ENCODE measurements around the gene MED27. TPM values are rescaled to one million over a fixed set of nuclear protein-coding genes. Genes with fewer than 3 reads are reported as not detected.

Gene MED27
- total RNA-seq, 1 donor from 2014 or later = 15.7 TPM

DNA sequence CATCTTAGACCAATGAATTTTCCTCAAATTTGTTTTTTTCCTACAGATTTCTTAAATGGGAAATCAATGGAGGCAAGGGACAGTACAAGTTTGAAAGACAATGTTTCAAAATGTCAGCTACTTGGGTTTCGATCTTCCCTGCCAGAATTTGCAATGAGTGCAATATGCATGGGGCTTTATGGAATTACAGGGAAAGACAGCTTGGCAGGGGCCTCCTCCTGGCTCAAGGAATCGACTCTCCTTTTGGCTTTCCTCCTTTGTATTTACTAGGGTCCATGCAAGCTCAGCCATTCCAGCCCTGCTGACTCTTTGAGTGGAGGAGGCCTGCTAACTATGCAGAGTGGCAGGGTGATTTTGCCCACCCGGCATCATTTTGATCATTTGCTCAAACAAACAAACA, 63.2 kb downstream of the MED27 start:
- intact Hi-C loops (cut with DNase I) = no loop called here
- ATAC-seq (no peak), DNase-seq (no peak)
- TF ChIP-seq, protein P1, sequence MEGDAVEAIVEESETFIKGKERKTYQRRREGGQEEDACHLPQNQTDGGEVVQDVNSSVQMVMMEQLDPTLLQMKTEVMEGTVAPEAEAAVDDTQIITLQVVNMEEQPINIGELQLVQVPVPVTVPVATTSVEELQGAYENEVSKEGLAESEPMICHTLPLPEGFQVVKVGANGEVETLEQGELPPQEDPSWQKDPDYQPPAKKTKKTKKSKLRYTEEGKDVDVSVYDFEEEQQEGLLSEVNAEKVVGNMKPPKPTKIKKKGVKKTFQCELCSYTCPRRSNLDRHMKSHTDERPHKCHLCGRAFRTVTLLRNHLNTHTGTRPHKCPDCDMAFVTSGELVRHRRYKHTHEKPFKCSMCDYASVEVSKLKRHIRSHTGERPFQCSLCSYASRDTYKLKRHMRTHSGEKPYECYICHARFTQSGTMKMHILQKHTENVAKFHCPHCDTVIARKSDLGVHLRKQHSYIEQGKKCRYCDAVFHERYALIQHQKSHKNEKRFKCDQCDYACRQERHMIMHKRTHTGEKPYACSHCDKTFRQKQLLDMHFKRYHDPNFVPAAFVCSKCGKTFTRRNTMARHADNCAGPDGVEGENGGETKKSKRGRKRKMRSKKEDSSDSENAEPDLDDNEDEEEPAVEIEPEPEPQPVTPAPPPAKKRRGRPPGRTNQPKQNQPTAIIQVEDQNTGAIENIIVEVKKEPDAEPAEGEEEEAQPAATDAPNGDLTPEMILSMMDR (IDR thresholded peaks at IDR 0.05) = no peak
- Histone ChIP-seq H3K27me3 (ENCODE audit: low read depth) (no peaks in the 10 kb centered on the region), H3K36me3 (peaks cover 11% of the 10 kb centered on the region), H3K27ac (no peak overlapping the region), H3K4me1 (no peaks in the 10 kb centered on the region), H3K9me3 (no peaks in the 10 kb centered on the region), H3K4me3 (no peak overlapping the region)

DNA sequence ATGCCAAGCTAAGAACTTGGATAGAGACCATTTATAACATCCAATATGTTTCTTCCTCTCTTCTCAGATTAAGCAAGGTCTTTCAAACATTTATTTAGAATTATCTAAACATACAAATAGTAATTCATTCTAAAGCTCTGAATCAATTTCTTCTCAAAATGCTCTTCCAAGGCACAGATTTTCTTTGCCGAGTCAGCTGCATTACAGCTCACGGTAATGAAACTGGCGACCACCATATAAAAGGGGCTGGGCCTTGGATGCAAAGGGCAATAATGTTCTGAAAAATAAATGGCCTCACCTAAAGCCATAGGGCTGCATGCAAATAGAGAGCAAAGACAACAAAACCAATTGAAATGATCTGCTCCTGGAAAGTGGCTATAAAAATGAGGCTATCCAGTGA, 63.8 kb downstream of the MED27 start:
- TF ChIP-seq, protein P1 (IDR thresholded peaks at IDR 0.05) = no peak
- no peaks in the 10 kb centered on the region for H3K4me1 ChIP-seq
- peaks cover 11% of the 10 kb centered on the region for H3K36me3 ChIP-seq
- no peak for DNase-seq
- H3K9me3 ChIP-seq = no peaks in the 10 kb centered on the region
- H3K4me3 ChIP-seq = no peak overlapping the region
- no peaks in the 10 kb centered on the region for H3K27me3 ChIP-seq (ENCODE audit: low read depth)
- intact Hi-C loops (cut with DNase I) = no loop called here
- no peak for ATAC-seq
- H3K27ac ChIP-seq = no peak overlapping the region

DNA sequence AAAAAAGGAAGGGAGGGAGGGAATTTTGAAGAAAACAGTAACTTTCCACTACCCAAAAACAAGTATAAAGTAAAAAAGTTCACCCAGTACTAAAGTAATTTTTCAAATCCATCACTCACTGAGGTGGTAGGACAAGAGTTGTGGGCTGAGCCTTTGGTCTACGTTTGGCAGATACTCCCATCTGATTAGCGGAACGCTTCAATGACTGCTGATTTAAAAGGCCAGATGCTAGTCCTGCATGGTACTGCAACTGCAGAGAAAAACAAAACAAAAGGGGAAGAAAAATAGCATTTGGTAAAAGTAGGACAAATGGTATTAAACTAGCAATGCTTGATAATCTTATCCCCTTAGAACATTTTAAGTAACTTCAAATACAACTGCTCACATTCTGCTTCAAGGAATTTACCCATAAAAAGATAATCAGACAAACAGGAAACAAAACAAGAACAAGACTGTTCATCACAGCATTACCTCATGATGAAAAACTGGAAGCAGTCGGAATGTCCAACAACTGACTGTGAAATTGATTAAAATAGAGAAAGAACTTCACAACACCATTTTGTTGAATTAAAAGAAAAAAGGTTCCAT, 65.4 kb downstream of the MED27 start:
- TF ChIP-seq, protein P1 (IDR thresholded peaks at IDR 0.05) = no peak
- no peaks in the 10 kb centered on the region for H3K9me3 ChIP-seq
- H3K27me3 ChIP-seq (ENCODE audit: low read depth) = no peaks in the 10 kb centered on the region
- no peaks in the 10 kb centered on the region for H3K4me1 ChIP-seq
- no peak overlapping the region for H3K27ac ChIP-seq
- DNase-seq (no peak), ATAC-seq (no peak)
- intact Hi-C loops (cut with DNase I) = no loop called here
- peaks cover 11% of the 10 kb centered on the region for H3K36me3 ChIP-seq
- no peak overlapping the region for H3K4me3 ChIP-seq

DNA sequence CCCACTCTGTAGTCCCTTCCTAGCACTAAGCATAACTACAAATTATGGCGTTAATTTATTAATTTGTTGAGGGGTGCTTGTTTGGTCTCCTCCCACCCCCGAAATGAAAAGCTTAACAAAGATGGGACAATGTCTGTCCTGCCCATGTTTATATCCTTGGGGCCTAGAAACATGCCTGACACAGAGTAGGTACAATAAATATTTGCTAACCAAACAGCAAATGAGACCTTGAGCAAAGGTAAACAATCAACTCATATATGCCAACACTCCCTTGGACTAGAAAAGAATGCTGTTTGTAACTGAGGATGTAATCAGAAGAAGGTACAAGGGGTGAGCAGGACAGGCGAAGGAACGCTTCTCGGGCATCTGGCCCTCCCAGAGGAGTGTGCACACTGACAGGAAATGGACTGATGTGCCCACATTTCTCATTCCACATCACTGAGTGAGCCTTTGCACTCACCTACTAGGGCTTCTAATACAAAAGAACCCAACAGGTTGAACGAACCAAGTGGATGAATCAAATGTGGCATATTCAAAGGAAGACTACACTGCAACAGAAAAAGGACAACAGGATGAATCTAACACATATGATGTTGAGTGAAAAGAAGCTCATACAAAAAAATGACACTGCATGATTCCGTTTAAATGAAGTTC, 66.8 kb downstream of the MED27 start:
- H3K9me3 ChIP-seq = no peaks in the 10 kb centered on the region
- H3K4me3 ChIP-seq = no peak overlapping the region
- ATAC-seq = no peak
- TF ChIP-seq, protein P1 (IDR thresholded peaks at IDR 0.05) = no peak
- intact Hi-C loops (cut with DNase I) = no loop called here
- H3K36me3 ChIP-seq = peaks cover 11% of the 10 kb centered on the region
- no peaks in the 10 kb centered on the region for H3K27me3 ChIP-seq (ENCODE audit: low read depth)
- no peaks in the 10 kb centered on the region for H3K4me1 ChIP-seq
- no peak for DNase-seq
- H3K27ac ChIP-seq = no peak overlapping the region

DNA sequence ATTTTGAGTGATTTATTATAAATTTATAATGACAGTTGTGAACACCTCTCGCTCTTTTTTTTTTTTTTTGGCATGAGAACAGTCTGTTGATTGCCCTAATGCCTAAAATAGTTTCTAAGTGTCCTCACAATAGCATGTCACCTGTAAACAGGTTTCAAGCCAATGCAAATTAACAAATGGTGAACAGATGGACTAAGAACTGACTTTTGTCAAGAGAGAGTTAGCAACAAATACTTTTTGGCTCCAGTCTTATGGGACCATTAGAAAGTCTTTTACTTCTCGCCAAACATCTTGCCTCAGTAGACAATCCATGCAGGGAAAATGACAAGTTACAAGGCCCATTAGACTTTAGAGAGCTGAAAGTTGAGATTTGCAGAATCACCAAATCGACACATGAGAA, 67.8 kb downstream of the MED27 start:
- Histone ChIP-seq H3K4me3 (no peak overlapping the region), H3K36me3 (peaks cover 11% of the 10 kb centered on the region), H3K9me3 (no peaks in the 10 kb centered on the region), H3K4me1 (no peaks in the 10 kb centered on the region), H3K27ac (no peak overlapping the region), H3K27me3 (ENCODE audit: low read depth) (no peaks in the 10 kb centered on the region)
- intact Hi-C loops (cut with DNase I) = no loop called here
- DNase-seq = no peak
- ATAC-seq = no peak
- TF ChIP-seq, protein P1 (IDR thresholded peaks at IDR 0.05) = no peak
